ENCODE results near the gene DUSP22.

Gene DUSP22

GRCh38 chr6:392441-393390 lies 100.4 kb downstream of the DUSP22 start:
- in situ Hi-C loops (cut with HindIII; ENCODE audit: low sequenced_read_pairs), result no loop called here
- no peak for TF ChIP-seq CTCF (IDR thresholded peaks at IDR 0.05; ENCODE audit: low read depth, low read length, missing control alignments)
- no peak for DNase-seq (ENCODE audit: low read depth)
- no peak overlapping the region for H3K4me3 ChIP-seq (ENCODE audit: low read depth, low read length)

- in situ Hi-C loops (cut with HindIII; ENCODE audit: low sequenced_read_pairs), result no loop called here
- no peak for DNase-seq (ENCODE audit: low read depth)
- TF ChIP-seq CTCF (IDR thresholded peaks at IDR 0.05; ENCODE audit: low read depth, low read length, missing control alignments), result no peak
- no peak overlapping the region for H3K4me3 ChIP-seq (ENCODE audit: low read depth, low read length)
These were observed 101.3 kb downstream of the DUSP22 start for GRCh38 chr6:393391-394221.

- in situ Hi-C loops (cut with HindIII; ENCODE audit: low sequenced_read_pairs), result no loop called here
- H3K4me3 ChIP-seq (ENCODE audit: low read depth, low read length), result no peak overlapping the region
- no peak for TF ChIP-seq CTCF (IDR thresholded peaks at IDR 0.05; ENCODE audit: low read depth, low read length, missing control alignments)
- DNase-seq (ENCODE audit: low read depth), result no peak
These were observed 102.5 kb downstream of the DUSP22 start for GRCh38 chr6:394641-395289.

GRCh38 chr6:395432-396125 lies 103.3 kb downstream of the DUSP22 start:
- no peak for TF ChIP-seq CTCF (IDR thresholded peaks at IDR 0.05; ENCODE audit: low read depth, low read length, missing control alignments)
- H3K4me3 ChIP-seq (ENCODE audit: low read depth, low read length), result no peak overlapping the region
- in situ Hi-C loops (cut with HindIII; ENCODE audit: low sequenced_read_pairs), result no loop called here

GRCh38 chr6:396126-396520 lies 103.8 kb downstream of the DUSP22 start:
- in situ Hi-C loops (cut with HindIII; ENCODE audit: low sequenced_read_pairs), result no loop called here
- TF ChIP-seq CTCF (IDR thresholded peaks at IDR 0.05; ENCODE audit: low read depth, low read length, missing control alignments), result no peak
- no peak for DNase-seq (ENCODE audit: low read depth)
- no peak overlapping the region for H3K4me3 ChIP-seq (ENCODE audit: low read depth, low read length)

More at GRCh38 chr6:395432-396125, 103.3 kb downstream of the DUSP22 start:
- no peak for DNase-seq (ENCODE audit: low read depth)

- no peak overlapping the region for H3K4me3 ChIP-seq (ENCODE audit: low read depth, low read length)
- in situ Hi-C loops (cut with HindIII; ENCODE audit: low sequenced_read_pairs), result no loop called here
- TF ChIP-seq CTCF (IDR thresholded peaks at IDR 0.05; ENCODE audit: low read depth, low read length, missing control alignments), result no peak
- DNase-seq (ENCODE audit: low read depth), result no peak
These were observed 104.8 kb downstream of the DUSP22 start for GRCh38 chr6:397056-397455.
